HUES64 (cell line): ENCODE data around the gene HTATSF1.

Source experiments
- H3K27ac ChIP-seq: 2 replicates; pipeline ENCODE4 v1.7.0; 2013; ENCODE audit warnings: low read depth, low read length, inconsistent platforms
- H3K27me3 ChIP-seq: 2 replicates; pipeline ENCODE4 v1.6.1; 2013; ENCODE audit warnings: mild to moderate bottlenecking, low read length; ENCODE audit not compliant: insufficient read depth
- H3K36me3 ChIP-seq: 2 replicates; pipeline ENCODE4 v1.6.1; 2013; ENCODE audit warnings: mild to moderate bottlenecking, low read length; ENCODE audit not compliant: insufficient read depth
- H3K4me1 ChIP-seq: 2 replicates; pipeline ENCODE4 v1.6.1; 2013; ENCODE audit warnings: mild to moderate bottlenecking, low read length, moderate library complexity; ENCODE audit not compliant: insufficient read depth
- H3K4me3 ChIP-seq: 2 replicates; pipeline ENCODE4 v1.5.1; 2013; ENCODE audit warnings: mild to moderate bottlenecking, low read length, moderate library complexity
- H3K9ac ChIP-seq: 2 replicates; pipeline ENCODE4 v1.6.1; 2013; ENCODE audit warnings: mild to moderate bottlenecking, low read depth, low read length
- H3K9me3 ChIP-seq: 2 replicates; pipeline ENCODE4 v1.6.1; 2013; ENCODE audit warnings: low read depth, low read length; ENCODE audit not compliant: insufficient read depth
- WGBS: fragments of 150-250, 120-280 bp; methylation state at CpG from one replicate; pipeline ENCODE4 v1.1.7; 2013; ENCODE audit warnings: missing lambda C conversion rate; 5-methylcytosine and 5-hydroxymethylcytosine counted together

Gene HTATSF1

GRCh38 chrX:136542281-136542680 is 44.9 kb downstream of the HTATSF1 start:
- Histone ChIP-seq H3K4me3 (no peak overlapping the region), H3K36me3 (no peaks in the 10 kb centered on the region), H3K27me3 (no peaks in the 10 kb centered on the region), H3K27ac (no peak overlapping the region), H3K9me3 (no peaks in the 10 kb centered on the region), H3K9ac (no peak overlapping the region), H3K4me1 (no peaks in the 10 kb centered on the region)
- 87% methylated on average over 6 of the region's 7 CpGs for WGBS

DNA sequence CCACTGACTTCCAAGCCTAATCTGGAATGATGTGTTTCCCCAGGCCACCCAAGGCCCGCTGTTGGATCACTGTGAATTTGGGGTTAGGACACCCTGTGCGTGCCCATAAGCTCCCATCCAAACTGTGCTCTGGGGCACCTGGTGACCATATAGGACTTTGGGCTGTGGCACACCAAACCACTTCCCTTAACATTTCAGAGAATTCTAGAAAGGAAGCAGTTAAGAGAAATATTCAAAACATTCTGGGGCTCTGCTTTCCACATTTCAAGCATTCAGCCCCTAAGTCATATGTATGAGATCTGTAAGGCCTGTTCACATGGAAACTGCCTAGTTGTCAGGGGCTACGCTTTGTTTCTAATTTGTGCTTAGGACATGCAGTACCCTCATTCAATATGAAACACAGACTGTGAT is 49.0 kb downstream of the HTATSF1 start:
- 98% methylated on average over 3 of the region's 3 CpGs for WGBS

DNA sequence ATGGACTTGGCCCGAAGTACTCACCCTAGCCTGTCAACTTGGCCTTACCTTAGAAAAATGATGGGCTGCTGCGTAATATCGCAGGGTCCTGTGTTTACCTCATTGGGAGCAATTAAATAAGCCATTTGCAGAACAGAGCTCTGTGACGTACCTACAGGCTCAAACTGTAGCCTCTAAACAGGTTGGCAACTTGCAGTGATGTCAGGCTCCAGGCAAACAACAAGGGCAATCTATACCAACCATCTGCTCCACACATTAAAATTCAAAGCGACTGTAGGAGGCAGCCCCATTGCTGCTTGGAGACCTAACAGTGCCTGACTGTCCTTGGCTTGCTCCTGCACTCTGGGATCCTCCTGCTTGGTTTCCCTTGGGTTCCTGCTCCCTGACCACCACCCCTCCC is 51.8 kb downstream of the HTATSF1 start:
- no peak overlapping the region for H3K4me3 ChIP-seq
- no peaks in the 10 kb centered on the region for H3K4me1 ChIP-seq
- H3K27ac ChIP-seq: no peak overlapping the region
- no peak overlapping the region for H3K9ac ChIP-seq
- WGBS: 92% methylated on average over 5 of the region's 5 CpGs
- no peaks in the 10 kb centered on the region for H3K27me3 ChIP-seq
- H3K36me3 ChIP-seq: no peaks in the 10 kb centered on the region
- no peaks in the 10 kb centered on the region for H3K9me3 ChIP-seq

More for the DNA sequence above, 49.0 kb downstream of the HTATSF1 start:
- H3K27me3 ChIP-seq: no peaks in the 10 kb centered on the region
- H3K27ac ChIP-seq: no peak overlapping the region
- H3K4me1 ChIP-seq: no peaks in the 10 kb centered on the region
- no peak overlapping the region for H3K9ac ChIP-seq
- no peak overlapping the region for H3K4me3 ChIP-seq
- H3K36me3 ChIP-seq: no peaks in the 10 kb centered on the region
- H3K9me3 ChIP-seq: no peaks in the 10 kb centered on the region

DNA sequence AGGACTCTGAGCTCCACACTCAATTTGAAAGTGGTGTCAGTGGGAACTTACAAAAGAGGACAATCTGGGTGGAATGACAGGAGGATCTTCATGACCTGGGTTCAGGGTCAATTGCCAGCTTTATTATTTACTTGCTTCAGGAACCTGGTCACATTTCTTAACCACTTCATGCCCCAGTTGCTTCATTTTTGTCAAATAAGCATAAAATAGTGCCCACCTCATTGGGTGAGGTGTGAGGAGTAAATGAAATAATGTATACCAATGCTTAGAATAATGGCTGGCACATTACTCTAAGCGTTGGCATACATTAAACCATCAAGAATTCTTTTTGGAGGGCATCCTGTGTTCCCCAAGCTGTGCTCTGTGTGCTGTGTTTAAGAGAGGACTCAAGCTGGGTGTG is 54.0 kb downstream of the HTATSF1 start:
- H3K36me3 ChIP-seq: no peaks in the 10 kb centered on the region
- H3K27ac ChIP-seq: no peak overlapping the region
- H3K9me3 ChIP-seq: no peaks in the 10 kb centered on the region
- H3K9ac ChIP-seq: no peak overlapping the region
- H3K27me3 ChIP-seq: no peaks in the 10 kb centered on the region
- no peaks in the 10 kb centered on the region for H3K4me1 ChIP-seq
- H3K4me3 ChIP-seq: no peak overlapping the region
- WGBS: no CpG with 5 or more reads among the region's 1 CpG

DNA sequence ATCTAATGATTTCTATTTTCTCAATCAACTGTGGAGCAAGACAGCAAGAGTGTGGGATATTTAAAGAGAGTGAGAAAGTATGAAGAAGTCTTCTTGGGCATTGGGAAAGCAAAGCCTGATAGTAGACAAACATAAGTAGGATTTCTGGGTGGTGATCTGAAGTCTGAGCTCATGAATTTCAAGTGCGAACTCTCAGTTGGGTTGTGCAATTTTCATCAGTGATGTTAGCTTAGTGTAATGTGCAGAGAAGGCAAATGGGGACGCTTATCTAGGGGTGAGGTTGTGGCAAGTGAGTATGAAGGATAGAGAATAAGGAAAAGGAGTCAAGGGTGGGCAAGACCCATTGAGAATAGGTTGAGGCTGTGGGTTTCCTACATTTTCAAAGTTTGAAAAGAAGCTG is 58.3 kb downstream of the HTATSF1 start:
- 84% methylated on average over 2 of the region's 2 CpGs for WGBS
- Histone ChIP-seq H3K4me1 (no peaks in the 10 kb centered on the region), H3K27ac (no peak overlapping the region), H3K9ac (no peak overlapping the region), H3K4me3 (no peak overlapping the region), H3K9me3 (no peaks in the 10 kb centered on the region), H3K27me3 (no peaks in the 10 kb centered on the region), H3K36me3 (no peaks in the 10 kb centered on the region)
